Measurements from ENCODE around the gene PARD6G. TPM values are rescaled to one million over a fixed set of nuclear protein-coding genes. Genes with fewer than 3 reads are reported as not detected.

Gene PARD6G
- total and polyA plus RNA-seq, 2 experiments from 2014 or later = 6.9 to 18.5 TPM

DNA sequence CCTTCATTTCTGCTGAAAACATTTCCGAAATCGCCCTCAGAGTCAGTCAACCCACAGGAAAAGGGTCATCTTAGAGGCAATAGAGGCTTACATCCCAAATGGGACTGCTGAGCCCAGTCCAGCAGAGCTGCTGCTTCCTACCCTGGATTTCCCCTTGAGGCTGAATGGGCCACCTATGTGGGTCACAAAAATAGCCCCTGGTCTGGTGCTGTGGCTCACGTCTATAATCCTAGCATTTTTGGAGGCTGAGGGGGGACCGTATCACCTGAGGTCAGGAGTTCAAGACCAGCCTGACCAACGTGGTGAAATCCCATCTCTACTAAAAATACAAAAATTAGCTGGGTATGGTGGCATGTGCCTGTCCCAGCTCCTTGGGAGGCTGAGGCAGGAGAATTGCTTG is 88.9 kb downstream of the PARD6G start (continued):
- TF ChIP-seq ZNF462 (CRISPR knock-in tag; IDR thresholded peaks at IDR 0.05) (no peak), EZH2 (IDR thresholded peaks at IDR 0.05; ENCODE audit: low read depth, unreplicated experiment) (no peak), POLR2AphosphoS5 (IDR thresholded peaks at IDR 0.05; ENCODE audit: low read depth) (no peak), STAT1 (IDR thresholded peaks at IDR 0.05; ENCODE audit: unreplicated experiment) (no peak), EZH2phosphoT487 (IDR thresholded peaks at IDR 0.05; ENCODE audit: unreplicated experiment) (no peak)
- TF ChIP-seq, protein P1, sequence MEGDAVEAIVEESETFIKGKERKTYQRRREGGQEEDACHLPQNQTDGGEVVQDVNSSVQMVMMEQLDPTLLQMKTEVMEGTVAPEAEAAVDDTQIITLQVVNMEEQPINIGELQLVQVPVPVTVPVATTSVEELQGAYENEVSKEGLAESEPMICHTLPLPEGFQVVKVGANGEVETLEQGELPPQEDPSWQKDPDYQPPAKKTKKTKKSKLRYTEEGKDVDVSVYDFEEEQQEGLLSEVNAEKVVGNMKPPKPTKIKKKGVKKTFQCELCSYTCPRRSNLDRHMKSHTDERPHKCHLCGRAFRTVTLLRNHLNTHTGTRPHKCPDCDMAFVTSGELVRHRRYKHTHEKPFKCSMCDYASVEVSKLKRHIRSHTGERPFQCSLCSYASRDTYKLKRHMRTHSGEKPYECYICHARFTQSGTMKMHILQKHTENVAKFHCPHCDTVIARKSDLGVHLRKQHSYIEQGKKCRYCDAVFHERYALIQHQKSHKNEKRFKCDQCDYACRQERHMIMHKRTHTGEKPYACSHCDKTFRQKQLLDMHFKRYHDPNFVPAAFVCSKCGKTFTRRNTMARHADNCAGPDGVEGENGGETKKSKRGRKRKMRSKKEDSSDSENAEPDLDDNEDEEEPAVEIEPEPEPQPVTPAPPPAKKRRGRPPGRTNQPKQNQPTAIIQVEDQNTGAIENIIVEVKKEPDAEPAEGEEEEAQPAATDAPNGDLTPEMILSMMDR (conservative IDR thresholded peaks at IDR 0.05; ENCODE audit: low read depth in 2 of 2) = no peak

- no peak overlapping the region for H3K4me3 ChIP-seq
- H3K4me1 ChIP-seq (ENCODE audit: insufficient read depth) = no peaks in the 10 kb centered on the region; the same call in 1 of the 2 replicates
- H3K9me2 ChIP-seq (ENCODE audit: insufficient read depth) = no peaks in the 10 kb centered on the region
- peaks cover 10% of the 10 kb centered on the region; the same call in 1 of the 2 replicates for H3K27me3 ChIP-seq (ENCODE audit: insufficient read depth)
- Mint-ChIP-seq H3K36me3 (ENCODE audit: low read depth) (peaks cover 16% of the 10 kb centered on the region), H3K4me1 (no peaks in the 10 kb centered on the region; the same call in 2 of the 3 replicates), H3K4me3 (no peak overlapping the region), H3K9me3 (peaks cover 3% of the 10 kb centered on the region; the same call in 1 of the 3 replicates), H3K27ac (no peak overlapping the region), H3K27me3 (ENCODE audit: insufficient read depth, low read depth, poor library complexity) (peaks cover 10% of the 10 kb centered on the region)
- TF ChIP-seq, protein P1 (conservative IDR thresholded peaks at IDR 0.05; ENCODE audit: low read depth in 2 of 2) = peak; percentile 92 to 99
- no peak for TF ChIP-seq ETS1 (IDR thresholded peaks at IDR 0.05)
- DNase-seq (ENCODE audit: low spot score) = peak; percentile 85
- no peak overlapping the region for H2AFZ ChIP-seq
- H4K20me1 ChIP-seq (replicated peaks; ENCODE audit: insufficient read depth) = peaks cover 23% of the 10 kb centered on the region; the same call in 1 of the 2 replicates
- H3K27ac ChIP-seq (ENCODE audit: low read depth) = no peak overlapping the region
- ATAC-seq = no peak
- no peaks in the 10 kb centered on the region for H3F3A ChIP-seq (replicated peaks; ENCODE audit: low read depth)
- no peaks in the 10 kb centered on the region; the same call in 1 of the 2 replicates for H3K79me2 ChIP-seq (replicated peaks; ENCODE audit: insufficient read depth)
- H3K36me3 ChIP-seq (ENCODE audit: insufficient read depth) = no peaks in the 10 kb centered on the region
- no peak overlapping the region for H3K4me2 ChIP-seq
Measured at GRCh38 chr18:80157708-80158343, 89.5 kb downstream of the PARD6G start.
